ENCODE measurements around the gene CIAPIN1.

- TF ChIP-seq REST (IDR thresholded peaks at IDR 0.05; ENCODE audit: low read depth, low read length) (no peak), CTCF (IDR thresholded peaks at IDR 0.05) (no peak)
These were observed 66.3 kb downstream of the CIAPIN1 start for GRCh38 chr16:57380671-57381462.
